ENCODE data around the gene F10.

The F10 gene

DNA sequence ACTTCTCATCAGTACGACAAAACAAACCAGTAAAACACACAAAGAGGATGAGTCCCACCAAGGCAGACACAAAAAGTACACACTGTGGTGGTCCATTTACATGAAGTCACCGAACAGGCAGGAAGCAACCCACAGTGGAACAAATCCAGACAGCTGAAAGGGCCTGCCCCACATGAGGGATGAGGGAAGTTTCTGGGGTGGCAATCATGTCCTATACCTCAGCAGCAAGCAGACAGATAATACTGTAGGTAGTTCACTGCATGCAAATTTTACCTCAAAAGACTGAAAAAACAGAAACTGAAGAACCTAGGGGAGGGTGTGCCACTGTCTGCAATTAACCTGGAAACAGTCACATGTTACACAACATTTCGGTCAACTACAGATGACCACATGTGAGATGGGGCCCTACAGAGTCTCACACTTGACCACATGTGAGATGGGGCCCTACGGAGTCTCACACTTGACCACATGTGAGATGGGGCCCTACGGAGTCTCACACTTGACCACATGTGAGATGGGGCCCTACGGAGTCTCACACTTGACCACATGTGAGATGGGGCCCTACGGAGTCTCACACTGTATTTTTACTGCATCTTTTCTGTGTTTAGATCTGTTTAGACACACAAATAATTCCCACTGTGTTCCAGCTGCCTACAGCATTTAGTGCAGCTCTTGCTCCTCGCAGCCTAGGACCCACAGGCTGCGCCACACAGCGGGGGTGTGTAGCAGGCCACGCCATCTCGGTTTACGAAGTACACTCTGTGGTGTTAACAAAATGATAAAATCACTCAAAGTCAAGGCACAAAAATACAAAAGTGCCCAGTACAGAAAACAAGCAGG lies 63.7 kb downstream of the F10 start:
- Mint-ChIP-seq H3K36me3 (peaks cover 65% of the 10 kb centered on the region), H3K4me1 (peaks cover 12% of the 10 kb centered on the region), H3K27me3 (no peaks in the 10 kb centered on the region), H3K27ac (peak overlapping the region; percentile 64), H3K4me3 (no peak overlapping the region), H3K9me3 (no peaks in the 10 kb centered on the region)
- ATAC-seq, result no peak

GRCh38 chr13:113187263-113187669 lies 64.7 kb downstream of the F10 start:
- peaks cover 12% of the 10 kb centered on the region for H3K4me1 Mint-ChIP-seq
- H3K9me3 Mint-ChIP-seq, result no peaks in the 10 kb centered on the region
- peaks cover 56% of the 10 kb centered on the region for H3K36me3 Mint-ChIP-seq
- no peak for ATAC-seq
- H3K4me3 Mint-ChIP-seq, result no peak overlapping the region
- H3K27ac Mint-ChIP-seq, result no peak overlapping the region
- H3K27me3 Mint-ChIP-seq, result no peaks in the 10 kb centered on the region

DNA sequence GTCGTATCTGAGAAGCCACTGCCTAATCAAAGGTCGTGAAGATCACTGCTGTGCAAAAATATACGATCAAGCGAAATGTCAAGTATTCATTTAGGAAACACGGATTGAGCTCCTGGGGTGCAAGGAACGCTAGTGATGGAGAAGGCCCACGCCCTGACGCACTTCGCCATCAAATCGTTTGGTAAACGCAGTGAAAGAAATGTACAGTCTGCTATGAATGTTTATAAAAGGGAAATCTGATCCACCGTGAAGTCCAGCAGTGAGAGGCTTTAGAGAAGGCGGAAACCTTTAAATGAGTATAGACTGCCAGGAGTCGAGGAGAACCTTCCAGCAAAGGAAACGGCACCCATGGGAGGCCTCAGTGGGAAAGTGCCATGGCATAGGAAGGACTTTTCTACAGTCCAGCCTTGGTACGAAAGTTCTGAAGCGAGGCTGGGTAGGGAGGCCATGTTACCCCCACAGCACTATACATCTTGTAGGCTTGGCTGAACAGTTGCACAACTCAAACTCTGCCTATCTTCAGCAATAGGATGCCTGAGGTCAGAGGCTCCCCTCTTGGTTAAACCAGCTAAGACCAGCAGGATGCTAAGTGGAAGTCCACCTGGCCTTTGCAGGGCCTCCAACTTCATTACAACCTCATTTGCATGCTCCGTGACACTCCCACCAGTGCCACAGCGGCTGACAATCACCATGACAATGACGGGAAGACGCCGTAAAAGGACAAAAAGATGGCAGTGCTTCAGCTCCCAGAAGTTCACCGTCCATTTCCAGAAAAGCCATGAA lies 65.5 kb downstream of the F10 start:
- H3K27ac Mint-ChIP-seq, result no peak overlapping the region
- H3K27me3 Mint-ChIP-seq, result no peaks in the 10 kb centered on the region
- peaks cover 12% of the 10 kb centered on the region for H3K4me1 Mint-ChIP-seq
- H3K36me3 Mint-ChIP-seq, result peaks cover 55% of the 10 kb centered on the region
- no peak for ATAC-seq
- no peak overlapping the region for H3K4me3 Mint-ChIP-seq
- no peaks in the 10 kb centered on the region for H3K9me3 Mint-ChIP-seq

DNA sequence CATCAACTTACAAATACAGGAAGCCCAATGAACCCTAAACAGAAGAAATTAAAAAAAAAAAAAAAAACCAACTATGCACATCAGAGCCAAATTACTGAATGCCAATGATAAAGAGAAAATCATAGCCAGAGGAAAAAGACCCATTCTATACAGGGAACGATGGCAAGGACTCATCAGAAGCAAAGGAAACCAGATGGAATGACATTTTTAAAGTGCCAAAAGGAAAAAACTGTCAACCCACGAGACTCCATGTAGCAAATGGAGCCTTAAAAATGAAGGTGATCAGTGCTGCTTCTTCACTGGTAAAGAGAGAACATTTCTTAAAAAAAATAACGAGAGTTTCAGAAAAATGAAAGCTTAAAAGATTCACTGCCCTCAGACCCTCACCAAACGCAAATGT lies 67.6 kb downstream of the F10 start:
- Mint-ChIP-seq H3K27me3 (no peaks in the 10 kb centered on the region), H3K4me1 (peaks cover 8% of the 10 kb centered on the region), H3K36me3 (peaks cover 57% of the 10 kb centered on the region), H3K9me3 (no peaks in the 10 kb centered on the region), H3K27ac (no peak overlapping the region), H3K4me3 (no peak overlapping the region)
- ATAC-seq, result no peak

GRCh38 chr13:113192279-113192678 lies 69.7 kb downstream of the F10 start:
- peaks cover 57% of the 10 kb centered on the region for H3K36me3 Mint-ChIP-seq
- no peak overlapping the region for H3K4me3 Mint-ChIP-seq
- no peaks in the 10 kb centered on the region for H3K9me3 Mint-ChIP-seq
- ATAC-seq, result no peak
- no peak overlapping the region for H3K27ac Mint-ChIP-seq
- H3K4me1 Mint-ChIP-seq, result no peaks in the 10 kb centered on the region
- no peaks in the 10 kb centered on the region for H3K27me3 Mint-ChIP-seq

DNA sequence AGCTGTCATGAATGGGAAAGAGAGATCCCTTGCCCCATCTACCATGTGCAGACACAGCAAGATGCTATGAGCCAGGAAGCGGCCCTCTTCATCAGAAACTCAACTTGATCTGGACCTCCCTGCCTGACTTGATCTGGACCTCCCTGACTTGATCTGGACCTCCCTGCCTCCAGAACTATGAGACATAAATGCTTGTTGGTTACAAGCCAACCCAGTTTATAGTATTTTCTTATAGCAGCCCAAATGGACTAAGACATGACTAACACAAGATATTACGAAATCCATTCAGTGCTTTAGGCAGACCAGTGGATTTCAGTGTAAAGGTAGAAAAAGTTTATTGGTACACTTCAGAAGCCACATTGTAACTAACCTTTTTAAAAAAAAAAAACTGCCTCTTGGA lies 70.3 kb downstream of the F10 start:
- H3K27me3 Mint-ChIP-seq, result no peaks in the 10 kb centered on the region
- H3K27ac Mint-ChIP-seq, result no peak overlapping the region
- H3K36me3 Mint-ChIP-seq, result peaks cover 51% of the 10 kb centered on the region
- no peaks in the 10 kb centered on the region for H3K4me1 Mint-ChIP-seq
- H3K4me3 Mint-ChIP-seq, result no peak overlapping the region
- no peak for ATAC-seq
- H3K9me3 Mint-ChIP-seq, result no peaks in the 10 kb centered on the region

- H3K4me3 Mint-ChIP-seq, result no peak overlapping the region
- H3K27ac Mint-ChIP-seq, result no peak overlapping the region
- no peak for ATAC-seq
- H3K9me3 Mint-ChIP-seq, result no peaks in the 10 kb centered on the region
- no peaks in the 10 kb centered on the region for H3K27me3 Mint-ChIP-seq
- peaks cover 26% of the 10 kb centered on the region for H3K36me3 Mint-ChIP-seq
- no peaks in the 10 kb centered on the region for H3K4me1 Mint-ChIP-seq
Observed at GRCh38 chr13:113195360-113195759, 72.8 kb downstream of the F10 start.

- Mint-ChIP-seq H3K27me3 (no peaks in the 10 kb centered on the region), H3K27ac (no peak overlapping the region), H3K4me3 (no peak overlapping the region), H3K9me3 (no peaks in the 10 kb centered on the region), H3K36me3 (peaks cover 31% of the 10 kb centered on the region), H3K4me1 (peaks cover 9% of the 10 kb centered on the region)
- ATAC-seq, result no peak
Observed at GRCh38 chr13:113196970-113197737, 74.6 kb downstream of the F10 start.

Measured in stimulated activated memory B cell treated with anti-CD40 and anti-IgM and Interleukin-4, amounts not matched to agents 10 μg/mL and 1 μg/mL and 100 μg/mL, for 72 hours (primary cell).